ENCODE data around the gene CYBC1.

- TF ChIP-seq CTCF (conservative IDR thresholded peaks at IDR 0.05; ENCODE audit: low read length) (no peak), EZH2phosphoT487 (IDR thresholded peaks at IDR 0.05; ENCODE audit: borderline replicate concordance) (no peak)
Observed at GRCh38 chr17:82444284-82444893, 6.2 kb downstream of the CYBC1 start.
